Activated CD8-positive, alpha-beta T cell treated with anti-CD3 and anti-CD28 coated beads for 36 hours (primary cell): ENCODE data around the gene ZFP69. TPM values are rescaled to one million over a fixed set of nuclear protein-coding genes. Genes with fewer than 3 reads are reported as not detected.
A peak's percentile ranks its signal among the peaks of the same experiment; 100 is the strongest.

Source experiments
- ATAC-seq: fragments of 200-7000 bp; cut with Tn5 transposase; one replicate; pipeline ENCODE4 v1.10.0; 2021; ENCODE audit warnings: mild to moderate bottlenecking, moderate library complexity
- CTCF ChIA-PET: fragments of 350-600 bp; sonication (Branson Sonifier 250); formaldehyde crosslinking; loops from one replicate; lab custom pipeline; 2021; ENCODE audit warnings: antibody characterized with exemption; lab: Charles Lee
- POLR2A ChIA-PET: fragments of 350-600 bp; sonication (Branson Sonifier 250); formaldehyde crosslinking; loops from one replicate; lab custom pipeline; 2021; ENCODE audit warnings: antibody characterized with exemption; lab: Charles Lee
- DNase-seq: peaks from one replicate; pipeline ENCODE4 v3.0.0-alpha.2; 2020
- H3K27ac Mint-ChIP-seq: one replicate; pipeline ENCODE4 v1.8.0; 2021; ENCODE audit warnings: mild to moderate bottlenecking, mixed read lengths
- H3K27me3 Mint-ChIP-seq: one replicate; pipeline ENCODE4 v1.8.0; 2021; ENCODE audit warnings: mixed read lengths
- H3K36me3 Mint-ChIP-seq: one replicate; pipeline ENCODE4 v1.8.0; 2021; ENCODE audit warnings: low read depth, mixed read lengths
- H3K4me1 Mint-ChIP-seq: one replicate; pipeline ENCODE4 v1.8.0; 2021; ENCODE audit warnings: low read depth, mixed read lengths
- H3K4me3 Mint-ChIP-seq: one replicate; pipeline ENCODE4 v1.8.0; 2021; ENCODE audit warnings: mild to moderate bottlenecking, moderate library complexity, mixed read lengths
- H3K9me3 Mint-ChIP-seq: one replicate; pipeline ENCODE4 v1.8.0; 2021; ENCODE audit warnings: mixed read lengths
- intact Hi-C: fragments of 100-400 bp; cut with micrococcal nuclease; formaldehyde crosslinking; loops from one replicate; pipeline ENCODE4 v1.10.0; 2022
- total RNA-seq, 2 experiments: library from RNA; stranded (reverse); gene quantifications; one replicate each; pipeline ENCODE4 v1.2.3, GENCODE V29; 2021
- TF ChIP-seq, protein P1 (sequence below): fragments of 200-600 bp; IDR thresholded peaks from one replicate; pipeline ENCODE4 v1.8.0; 2022; ENCODE audit warnings: antibody characterized with exemption, mild to moderate bottlenecking

The ZFP69 gene
- total RNA-seq, 2 experiments from 2014 or later: 4.2 to 4.7 TPM

DNA sequence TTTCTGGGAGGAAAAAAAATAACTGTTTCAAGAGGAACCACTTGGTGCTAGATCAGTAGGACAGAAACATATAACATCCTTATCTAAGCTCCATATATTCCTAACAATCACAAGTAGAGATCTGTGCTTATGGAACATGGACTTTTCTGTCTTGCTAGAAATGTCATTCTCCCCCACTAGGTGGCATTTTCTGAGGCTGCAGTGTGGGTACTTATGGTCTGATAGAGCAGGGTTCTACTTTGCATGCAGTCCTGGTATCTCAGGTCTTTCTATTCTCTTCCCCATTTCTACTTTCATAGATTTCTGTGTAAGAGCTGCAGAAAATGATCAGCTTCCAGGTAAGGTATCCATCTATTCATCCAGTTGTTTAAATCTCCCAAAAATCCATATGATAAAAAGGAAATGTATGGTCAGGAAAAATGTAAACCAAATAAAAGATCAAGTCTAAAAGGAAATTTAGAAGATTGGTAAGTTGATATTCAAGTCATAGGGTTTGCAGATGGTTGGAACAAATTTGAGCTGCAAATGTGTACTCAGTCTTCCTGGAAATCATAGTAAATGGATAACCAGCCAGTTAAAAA is 55.8 kb downstream of the ZFP69 start:
- peaks cover 4% of the 10 kb centered on the region for H3K9me3 Mint-ChIP-seq
- H3K4me1 Mint-ChIP-seq: peaks cover 14% of the 10 kb centered on the region
- TF ChIP-seq, protein P1, sequence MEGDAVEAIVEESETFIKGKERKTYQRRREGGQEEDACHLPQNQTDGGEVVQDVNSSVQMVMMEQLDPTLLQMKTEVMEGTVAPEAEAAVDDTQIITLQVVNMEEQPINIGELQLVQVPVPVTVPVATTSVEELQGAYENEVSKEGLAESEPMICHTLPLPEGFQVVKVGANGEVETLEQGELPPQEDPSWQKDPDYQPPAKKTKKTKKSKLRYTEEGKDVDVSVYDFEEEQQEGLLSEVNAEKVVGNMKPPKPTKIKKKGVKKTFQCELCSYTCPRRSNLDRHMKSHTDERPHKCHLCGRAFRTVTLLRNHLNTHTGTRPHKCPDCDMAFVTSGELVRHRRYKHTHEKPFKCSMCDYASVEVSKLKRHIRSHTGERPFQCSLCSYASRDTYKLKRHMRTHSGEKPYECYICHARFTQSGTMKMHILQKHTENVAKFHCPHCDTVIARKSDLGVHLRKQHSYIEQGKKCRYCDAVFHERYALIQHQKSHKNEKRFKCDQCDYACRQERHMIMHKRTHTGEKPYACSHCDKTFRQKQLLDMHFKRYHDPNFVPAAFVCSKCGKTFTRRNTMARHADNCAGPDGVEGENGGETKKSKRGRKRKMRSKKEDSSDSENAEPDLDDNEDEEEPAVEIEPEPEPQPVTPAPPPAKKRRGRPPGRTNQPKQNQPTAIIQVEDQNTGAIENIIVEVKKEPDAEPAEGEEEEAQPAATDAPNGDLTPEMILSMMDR: peak; percentile 71
- ATAC-seq: no peak
- CTCF ChIA-PET: interaction anchor here (0.5 to 2.9 kb wide), 44 partner anchors 8 to 320 kb away, joined by 3 to 23 read pairs (median 4); partner anchors contain the start of gene ZFP69B
- POLR2A ChIA-PET: interaction anchor here (0.6 to 1.7 kb wide), 6 partner anchors 11 to 147 kb away, joined by 3 to 5 read pairs (median 4); partner anchors contain the start of gene EXO5
- H3K4me3 Mint-ChIP-seq: peak overlapping the region; percentile 93
- H3K36me3 Mint-ChIP-seq: peaks cover 30% of the 10 kb centered on the region
- DNase-seq: peak; percentile 48
- H3K27me3 Mint-ChIP-seq: peaks cover 4% of the 10 kb centered on the region
- H3K27ac Mint-ChIP-seq: no peak overlapping the region
- intact Hi-C loops: no loop called here

DNA sequence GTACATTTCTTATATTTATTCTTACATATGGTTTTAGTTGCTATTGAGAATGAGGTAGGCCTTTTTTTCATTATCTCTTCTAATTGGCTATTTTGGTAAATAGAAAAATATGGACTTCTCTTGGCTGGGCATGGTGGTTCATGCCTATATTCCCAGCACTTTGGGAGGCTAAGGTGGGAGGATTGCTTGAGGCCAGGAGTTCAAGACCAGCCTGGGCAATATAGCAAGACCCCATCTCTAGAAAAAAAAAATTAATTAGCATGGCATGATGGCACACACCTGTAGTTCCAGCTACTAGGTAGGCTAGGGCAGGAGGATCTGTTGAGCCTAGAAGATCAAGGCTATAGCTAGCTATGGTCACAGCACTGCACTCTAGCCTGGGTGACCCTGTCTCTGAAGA is 57.5 kb downstream of the ZFP69 start:
- peaks cover 30% of the 10 kb centered on the region for H3K36me3 Mint-ChIP-seq
- POLR2A ChIA-PET: no interaction called here
- ATAC-seq: no peak
- H3K4me1 Mint-ChIP-seq: peaks cover 14% of the 10 kb centered on the region
- TF ChIP-seq, protein P1: no peak
- H3K27ac Mint-ChIP-seq: no peak overlapping the region
- intact Hi-C loops: no loop called here
- H3K27me3 Mint-ChIP-seq: peaks cover 2% of the 10 kb centered on the region
- CTCF ChIA-PET: no interaction called here
- H3K9me3 Mint-ChIP-seq: peaks cover 4% of the 10 kb centered on the region
- no peak for DNase-seq
- no peak overlapping the region for H3K4me3 Mint-ChIP-seq

DNA sequence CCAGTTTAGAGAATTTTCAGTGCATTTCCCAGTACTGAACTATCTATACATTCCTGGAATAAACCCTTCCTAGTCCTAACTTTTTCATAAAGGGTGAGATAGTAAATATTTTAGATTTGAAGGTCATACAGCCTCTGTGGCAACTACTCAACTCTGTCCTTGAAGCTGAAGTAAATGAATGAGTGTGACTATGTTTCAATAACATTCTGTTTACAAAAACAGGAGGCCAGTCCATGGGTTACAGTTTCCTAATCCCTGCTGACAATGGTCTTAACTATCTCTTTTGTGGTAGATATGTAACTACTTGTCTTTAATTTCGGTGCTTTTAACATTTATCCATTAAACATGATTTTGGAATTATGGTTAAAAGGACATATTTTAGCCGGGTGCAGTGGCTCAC is 58.6 kb downstream of the ZFP69 start:
- H3K27me3 Mint-ChIP-seq: no peaks in the 10 kb centered on the region
- ChIA-PET POLR2A (no interaction called here), CTCF (no interaction called here)
- peaks cover 4% of the 10 kb centered on the region for H3K9me3 Mint-ChIP-seq
- H3K36me3 Mint-ChIP-seq: peaks cover 28% of the 10 kb centered on the region
- H3K4me3 Mint-ChIP-seq: no peak overlapping the region
- TF ChIP-seq, protein P1: no peak
- ATAC-seq (no peak), DNase-seq (no peak)
- H3K27ac Mint-ChIP-seq: no peak overlapping the region
- H3K4me1 Mint-ChIP-seq: peaks cover 14% of the 10 kb centered on the region
- intact Hi-C loops: no loop called here

DNA sequence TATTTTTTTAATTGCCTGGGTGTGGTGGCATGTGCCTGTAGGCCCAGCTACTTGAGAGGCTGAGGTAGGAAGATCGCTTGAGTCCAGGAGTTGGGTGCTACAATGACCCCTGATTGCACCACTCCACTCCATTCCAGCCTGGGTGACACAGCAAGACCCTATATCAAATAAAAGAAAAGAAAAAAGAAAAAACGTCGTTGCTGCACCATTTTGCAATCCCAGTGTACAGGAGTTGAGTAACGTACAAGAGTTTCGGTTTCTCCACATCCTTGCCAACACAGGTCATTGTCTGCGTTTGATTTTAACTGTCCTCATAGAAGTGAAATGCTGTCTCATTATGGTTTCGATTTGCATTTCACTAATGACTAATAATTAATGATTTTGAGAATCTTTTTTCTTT is 62.2 kb downstream of the ZFP69 start:
- TF ChIP-seq, protein P1: no peak
- Mint-ChIP-seq H3K27ac (no peak overlapping the region), H3K4me3 (no peak overlapping the region), H3K27me3 (no peaks in the 10 kb centered on the region), H3K4me1 (no peaks in the 10 kb centered on the region), H3K9me3 (peaks cover 4% of the 10 kb centered on the region), H3K36me3 (peaks cover 39% of the 10 kb centered on the region)
- intact Hi-C loops: no loop called here
- ChIA-PET POLR2A (no interaction called here), CTCF (no interaction called here)
- DNase-seq (no peak), ATAC-seq (no peak)

Other genes starting within 250 kb of the ZFP69 start
- gene TMCO2, start 229.4 kb upstream of the ZFP69 start, total RNA-seq: not detected
- gene ZMPSTE24, start 219.1 kb upstream of the ZFP69 start, total RNA-seq: 10 to 100 TPM; 20.1 to 21.2 TPM
- 1 to 10 TPM; 4.3 to 5.4 TPM for gene COL9A2, start 160.0 kb upstream of the ZFP69 start, total RNA-seq
- gene SMAP2, start 103.6 kb upstream of the ZFP69 start, total RNA-seq: 100 to 1,000 TPM; 204 to 209 TPM
- 1 to 10 TPM; 3.5 to 4.1 TPM for gene ZFP69B, start 26.8 kb upstream of the ZFP69 start, total RNA-seq
- gene EXO5, start 31.5 kb downstream of the ZFP69 start, total RNA-seq: 10 to 100 TPM in 1 of 2 experiments, 1 to 10 TPM in 1; 8.7 to 10.2 TPM
- gene ZNF684, start 54.3 kb downstream of the ZFP69 start, total RNA-seq: 1 to 10 TPM; 4.2 to 4.4 TPM
- 1 to 10 TPM; 3.0 to 3.9 TPM for gene RIMS3, start 188.4 kb downstream of the ZFP69 start, total RNA-seq
- 10 to 100 TPM; 45.6 to 53.8 TPM for gene NFYC, start 214.4 kb downstream of the ZFP69 start, total RNA-seq